A549 (cell line): ENCODE results near the gene PKN1.

Experiments used
- CTCF ChIP-seq: fragments of >200 bp; sonication (Bioruptor Twin); formaldehyde crosslinking; IDR thresholded peaks from 3 replicates; pipeline ENCODE4 v1.5.1; 2016
- FOSL2 ChIP-seq, 2 experiments: fragments of 450-650 bp in 1 of 2; fragments of >200 bp in 1 of 2; sonication (Bioruptor Twin) in 1 of 2; formaldehyde crosslinking; IDR thresholded peaks; 2 replicates each; pipeline versions ENCODE4 v1.5.0 to v1.6.1; 2016 to 2020; ENCODE audit warnings: mild to moderate bottlenecking in 1 of 2, moderate library complexity in 1 of 2

GRCh38 chr19:14432791-14433553, at the start of gene PKN1:
- no peak for TF ChIP-seq FOSL2 (IDR thresholded peaks at IDR 0.05)
- TF ChIP-seq FOSL2 (CRISPR knock-in tag; IDR thresholded peaks at IDR 0.05), result no peak
- TF ChIP-seq CTCF, result no peak; the same call in 2 of the 3 replicates
